Neutrophil (primary cell): ENCODE data around the gene RXRG.

Source experiments
- H3K27ac ChIP-seq: fragments of 200-600 bp; sonication (generic); 2 replicates; pipeline ENCODE4 v1.5.1; 2016; ENCODE audit warnings: mild to moderate bottlenecking, moderate library complexity
- H3K27me3 ChIP-seq: fragments of 200-600 bp; sonication (generic); 2 replicates; pipeline ENCODE4 v1.6.0; 2016; ENCODE audit warnings: mild to moderate bottlenecking
- H3K36me3 ChIP-seq: fragments of 200-600 bp; sonication (generic); 2 replicates; pipeline ENCODE4 v1.5.1; 2017
- H3K4me1 ChIP-seq, 2 experiments: fragments of 200-600 bp in 1 of 2; sonication (generic) in 1 of 2; 1 replicate in 1 of 2; 2 replicates in 1 of 2; pipeline versions ENCODE4 v1.5.1 to v1.6.1; 2013 to 2016; ENCODE audit warnings: low read depth in 1 of 2, low read length in 1 of 2, mild to moderate bottlenecking in 1 of 2, moderate library complexity in 1 of 2; ENCODE audit not compliant: control insufficient read depth in 1 of 2, insufficient read depth in 1 of 2
- H3K4me3 ChIP-seq, 2 experiments: fragments of 200-600 bp in 1 of 2; sonication (generic) in 1 of 2; 1 replicate in 1 of 2; 2 replicates in 1 of 2; pipeline ENCODE4 v1.5.1; 2013 to 2016; ENCODE audit warnings: low read depth in 1 of 2, low read length in 1 of 2, mild to moderate bottlenecking in 1 of 2, moderate library complexity in 1 of 2
- H3K9me3 ChIP-seq: fragments of 200-600 bp; sonication (generic); 2 replicates; pipeline ENCODE4 v1.5.1; 2016
- TF ChIP-seq, protein P1 (sequence below): fragments of 200-600 bp; sonication (generic); IDR thresholded peaks from 2 replicates; pipeline ENCODE4 v1.5.1; 2016; ENCODE audit warnings: antibody characterized with exemption

The RXRG gene

DNA sequence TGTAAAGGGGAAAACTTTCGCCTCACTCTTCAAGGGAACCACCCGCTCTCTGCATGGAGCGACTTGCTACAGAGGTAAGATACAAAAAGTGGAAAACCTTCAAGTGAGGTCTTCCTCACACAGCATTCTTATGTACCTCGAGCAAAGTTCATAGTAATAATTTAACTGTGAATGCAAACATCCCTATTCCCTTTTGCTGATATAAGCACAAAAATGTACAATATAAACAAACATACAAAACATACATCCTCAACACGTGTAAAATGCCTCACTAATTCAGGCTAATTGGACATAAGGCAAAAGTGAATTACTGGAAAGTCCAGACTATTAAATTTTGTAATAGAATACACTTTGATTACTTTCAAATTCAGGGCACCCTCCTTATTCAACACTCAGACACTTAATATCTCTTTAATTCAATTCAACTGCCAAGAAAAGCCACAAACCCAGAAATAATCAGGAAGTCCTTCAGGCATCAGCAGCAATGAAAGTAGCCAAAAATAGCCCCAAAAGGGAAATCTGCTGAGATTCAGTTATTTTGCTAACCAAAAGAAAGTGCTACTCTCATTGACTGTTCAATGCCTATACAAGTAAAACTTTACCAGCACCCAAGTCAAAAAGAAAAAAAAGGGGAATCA is 73.2 kb downstream of the RXRG start:
- H3K4me3 ChIP-seq: no peak overlapping the region
- H3K9me3 ChIP-seq: no peaks in the 10 kb centered on the region
- H3K4me1 ChIP-seq: peaks cover 0 to 8% of the 10 kb centered on the region in 2 experiments
- no peaks in the 10 kb centered on the region for H3K36me3 ChIP-seq
- peaks cover 95% of the 10 kb centered on the region for H3K27me3 ChIP-seq
- TF ChIP-seq, protein P1, sequence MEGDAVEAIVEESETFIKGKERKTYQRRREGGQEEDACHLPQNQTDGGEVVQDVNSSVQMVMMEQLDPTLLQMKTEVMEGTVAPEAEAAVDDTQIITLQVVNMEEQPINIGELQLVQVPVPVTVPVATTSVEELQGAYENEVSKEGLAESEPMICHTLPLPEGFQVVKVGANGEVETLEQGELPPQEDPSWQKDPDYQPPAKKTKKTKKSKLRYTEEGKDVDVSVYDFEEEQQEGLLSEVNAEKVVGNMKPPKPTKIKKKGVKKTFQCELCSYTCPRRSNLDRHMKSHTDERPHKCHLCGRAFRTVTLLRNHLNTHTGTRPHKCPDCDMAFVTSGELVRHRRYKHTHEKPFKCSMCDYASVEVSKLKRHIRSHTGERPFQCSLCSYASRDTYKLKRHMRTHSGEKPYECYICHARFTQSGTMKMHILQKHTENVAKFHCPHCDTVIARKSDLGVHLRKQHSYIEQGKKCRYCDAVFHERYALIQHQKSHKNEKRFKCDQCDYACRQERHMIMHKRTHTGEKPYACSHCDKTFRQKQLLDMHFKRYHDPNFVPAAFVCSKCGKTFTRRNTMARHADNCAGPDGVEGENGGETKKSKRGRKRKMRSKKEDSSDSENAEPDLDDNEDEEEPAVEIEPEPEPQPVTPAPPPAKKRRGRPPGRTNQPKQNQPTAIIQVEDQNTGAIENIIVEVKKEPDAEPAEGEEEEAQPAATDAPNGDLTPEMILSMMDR: no peak
- no peak overlapping the region for H3K27ac ChIP-seq

DNA sequence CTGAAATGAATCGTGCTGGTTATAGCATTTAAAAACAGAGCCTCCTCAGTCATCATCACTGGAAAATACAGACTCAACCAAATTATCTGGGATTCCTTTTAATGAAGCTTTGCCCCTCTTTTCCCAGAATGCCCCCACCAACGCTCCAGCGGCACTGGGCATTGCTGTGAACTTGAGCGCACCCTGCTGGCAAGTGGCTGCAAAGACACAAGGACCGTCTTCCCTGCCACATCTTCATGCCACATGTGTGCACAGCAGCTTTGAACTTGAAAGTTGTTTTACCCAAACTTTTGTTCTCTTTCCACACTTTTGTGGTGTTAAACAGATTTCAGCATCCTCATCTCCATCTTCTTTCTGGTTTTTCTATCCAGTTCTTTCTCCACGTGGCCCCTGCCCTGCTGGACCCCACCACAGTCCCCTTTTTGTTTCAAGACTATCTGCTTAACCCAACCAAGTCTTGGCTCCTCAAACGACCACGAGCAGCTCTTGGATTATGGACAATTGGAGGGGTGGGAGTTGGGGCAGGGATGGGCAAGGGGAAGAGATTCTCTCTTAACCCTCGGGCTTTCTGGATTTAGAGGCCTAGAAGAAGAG is 75.6 kb downstream of the RXRG start:
- H3K4me1 ChIP-seq: no peaks in the 10 kb centered on the region
- H3K9me3 ChIP-seq: no peaks in the 10 kb centered on the region
- no peak overlapping the region for H3K27ac ChIP-seq
- H3K4me3 ChIP-seq: no peak overlapping the region
- no peaks in the 10 kb centered on the region for H3K36me3 ChIP-seq
- TF ChIP-seq, protein P1: peak; percentile 38
- peaks cover 95% of the 10 kb centered on the region for H3K27me3 ChIP-seq

DNA sequence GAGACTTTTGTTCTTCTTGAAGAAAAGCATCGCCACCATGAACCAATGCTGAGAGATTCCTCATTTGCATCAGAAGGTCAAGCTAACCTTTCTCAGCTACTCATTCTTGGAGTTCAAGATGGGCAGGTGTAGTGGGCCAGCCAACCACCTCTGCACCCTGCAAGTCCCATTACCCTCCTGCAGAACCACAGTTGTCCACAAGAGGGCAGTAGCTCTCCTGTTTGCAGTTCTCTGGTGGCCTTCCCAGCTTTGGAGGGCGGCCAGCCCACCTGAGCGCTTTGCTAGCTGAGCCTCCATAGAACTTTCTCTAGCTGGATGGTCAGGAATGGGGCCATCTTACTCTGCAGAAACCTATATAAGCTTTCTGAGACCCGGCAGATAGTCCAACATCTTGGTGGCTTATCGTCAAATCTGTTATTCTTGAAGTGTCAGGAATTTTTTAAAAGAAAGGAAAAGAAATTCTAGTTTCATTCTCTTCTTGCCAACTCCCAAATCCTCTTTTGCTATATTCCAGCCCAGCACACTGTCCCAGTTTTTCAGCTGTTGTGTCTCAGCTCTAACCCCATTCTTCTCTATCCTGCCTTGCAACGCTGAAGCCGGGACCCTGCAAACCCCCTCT is 77.4 kb downstream of the RXRG start:
- H3K4me3 ChIP-seq: no peak overlapping the region
- H3K4me1 ChIP-seq: no peaks in the 10 kb centered on the region
- TF ChIP-seq, protein P1: peak; percentile 84
- no peaks in the 10 kb centered on the region for H3K9me3 ChIP-seq
- no peaks in the 10 kb centered on the region for H3K36me3 ChIP-seq
- H3K27me3 ChIP-seq: peaks cover 95% of the 10 kb centered on the region
- H3K27ac ChIP-seq: no peak overlapping the region

DNA sequence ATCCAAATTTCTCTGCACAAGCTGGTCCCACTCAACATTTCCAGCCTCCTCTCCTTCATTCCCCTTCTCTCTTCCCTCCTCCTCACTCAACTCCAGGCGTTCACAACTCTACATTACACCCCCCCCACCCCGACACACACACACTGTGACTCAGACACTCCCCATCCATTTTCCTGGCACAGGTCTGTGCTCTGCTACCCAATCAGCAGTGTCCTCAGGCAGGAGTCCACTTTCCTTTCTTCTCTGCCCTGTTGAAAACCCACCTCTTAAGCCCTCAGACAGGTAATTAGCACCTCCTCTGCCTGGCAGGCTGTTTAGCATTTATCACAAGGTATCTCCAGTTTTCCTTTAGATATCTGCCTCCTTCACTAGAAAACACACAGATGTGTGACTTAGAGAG is 79.6 kb downstream of the RXRG start:
- Histone ChIP-seq H3K27me3 (peaks cover 96% of the 10 kb centered on the region), H3K4me1 (no peaks in the 10 kb centered on the region), H3K27ac (no peak overlapping the region), H3K36me3 (no peaks in the 10 kb centered on the region), H3K4me3 (no peak overlapping the region), H3K9me3 (no peaks in the 10 kb centered on the region)
- TF ChIP-seq, protein P1: no peak

DNA sequence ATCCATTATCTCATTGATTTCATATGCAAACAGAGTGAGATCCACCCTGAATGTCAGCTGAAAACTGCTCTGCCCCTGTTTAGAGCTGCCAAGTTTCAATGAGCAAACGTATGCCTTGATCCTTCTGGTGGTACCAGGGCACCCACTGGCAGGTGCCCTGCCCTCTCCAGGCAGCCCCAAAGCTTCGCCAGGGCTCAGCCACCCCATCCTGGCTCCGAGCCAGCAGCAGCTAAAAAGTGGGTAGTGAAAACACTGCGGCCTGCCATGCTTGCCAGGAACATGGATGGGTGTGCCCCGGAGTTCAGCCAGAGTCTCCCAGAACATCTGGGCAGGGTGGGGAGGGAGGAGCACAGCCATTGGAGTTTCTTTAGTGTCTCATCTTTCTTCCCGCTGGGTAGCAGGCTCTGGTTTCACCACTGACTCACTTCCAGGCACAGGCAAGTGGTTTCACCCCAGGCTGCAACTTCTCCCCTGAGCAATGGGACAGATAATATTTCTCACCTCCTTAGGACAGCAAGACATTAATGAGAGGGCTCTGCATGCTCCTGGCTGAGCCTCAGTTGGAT is 80.3 kb downstream of the RXRG start:
- Histone ChIP-seq H3K36me3 (no peaks in the 10 kb centered on the region), H3K27me3 (peaks cover 97% of the 10 kb centered on the region), H3K9me3 (no peaks in the 10 kb centered on the region), H3K27ac (no peak overlapping the region), H3K4me1 (no peaks in the 10 kb centered on the region), H3K4me3 (no peak overlapping the region)
- TF ChIP-seq, protein P1: no peak
